NB4 (cell line): ENCODE results near the gene ATP5F1C.

Experiments used
- MYC ChIP-seq: IDR thresholded peaks from 2 replicates; pipeline ENCODE4 v1.6.1; 2011; ENCODE audit warnings: low read depth, low read length
- TF ChIP-seq, protein P1 (sequence below): IDR thresholded peaks from one replicate; pipeline ENCODE4 v1.5.1; 2012; ENCODE audit warnings: low read depth, low read length
- TF ChIP-seq, protein P2 (sequence below): IDR thresholded peaks from 2 replicates; pipeline ENCODE4 v1.6.1; 2011; ENCODE audit warnings: low read depth, low read length

DNA sequence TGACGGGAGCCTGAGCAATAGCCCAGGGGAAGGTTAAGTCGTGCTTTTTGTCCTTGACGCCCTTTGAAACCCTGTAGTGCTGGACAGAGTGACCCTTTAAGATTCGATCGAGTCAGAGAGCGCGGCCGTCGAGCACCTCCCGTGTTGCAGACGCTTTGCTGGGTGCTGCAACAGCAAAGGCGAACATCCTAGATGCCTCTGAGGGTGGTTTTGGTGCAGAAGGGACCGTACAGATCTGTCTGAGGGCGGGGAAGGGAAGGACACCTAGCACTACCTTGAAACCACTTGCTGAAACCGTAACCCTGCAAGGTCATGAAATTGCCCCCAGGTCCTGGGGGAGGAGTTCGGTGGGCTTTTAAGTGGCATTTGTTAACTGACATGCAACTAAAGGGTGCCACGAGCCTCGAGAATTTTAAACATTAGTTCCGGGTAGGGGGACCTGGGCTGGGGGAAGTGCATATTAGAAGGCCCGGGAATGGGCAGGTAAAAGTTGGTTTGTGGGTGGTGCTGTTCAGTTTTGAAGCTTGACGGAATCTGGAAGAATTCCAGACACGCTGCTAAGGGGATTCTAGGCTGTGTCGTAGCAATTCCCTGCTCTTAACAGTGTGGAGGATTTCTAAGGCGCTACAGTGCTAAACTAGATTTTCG lies 786 bp downstream of the ATP5F1C start:
- TF ChIP-seq, protein P1, sequence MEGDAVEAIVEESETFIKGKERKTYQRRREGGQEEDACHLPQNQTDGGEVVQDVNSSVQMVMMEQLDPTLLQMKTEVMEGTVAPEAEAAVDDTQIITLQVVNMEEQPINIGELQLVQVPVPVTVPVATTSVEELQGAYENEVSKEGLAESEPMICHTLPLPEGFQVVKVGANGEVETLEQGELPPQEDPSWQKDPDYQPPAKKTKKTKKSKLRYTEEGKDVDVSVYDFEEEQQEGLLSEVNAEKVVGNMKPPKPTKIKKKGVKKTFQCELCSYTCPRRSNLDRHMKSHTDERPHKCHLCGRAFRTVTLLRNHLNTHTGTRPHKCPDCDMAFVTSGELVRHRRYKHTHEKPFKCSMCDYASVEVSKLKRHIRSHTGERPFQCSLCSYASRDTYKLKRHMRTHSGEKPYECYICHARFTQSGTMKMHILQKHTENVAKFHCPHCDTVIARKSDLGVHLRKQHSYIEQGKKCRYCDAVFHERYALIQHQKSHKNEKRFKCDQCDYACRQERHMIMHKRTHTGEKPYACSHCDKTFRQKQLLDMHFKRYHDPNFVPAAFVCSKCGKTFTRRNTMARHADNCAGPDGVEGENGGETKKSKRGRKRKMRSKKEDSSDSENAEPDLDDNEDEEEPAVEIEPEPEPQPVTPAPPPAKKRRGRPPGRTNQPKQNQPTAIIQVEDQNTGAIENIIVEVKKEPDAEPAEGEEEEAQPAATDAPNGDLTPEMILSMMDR = no peak
- TF ChIP-seq, protein P2, sequence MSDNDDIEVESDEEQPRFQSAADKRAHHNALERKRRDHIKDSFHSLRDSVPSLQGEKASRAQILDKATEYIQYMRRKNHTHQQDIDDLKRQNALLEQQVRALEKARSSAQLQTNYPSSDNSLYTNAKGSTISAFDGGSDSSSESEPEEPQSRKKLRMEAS = no peak
- TF ChIP-seq MYC = no peak; the same call in 1 of the 2 replicates
